Fibroblast of pulmonary artery (primary cell): ENCODE data around the gene POM121C.
"Not testable (repeated sequence)": the region's sequence is repeated elsewhere in the genome, so short reads cannot be mapped to it uniquely, and the experiment has no call there.

ENCODE experiments used
- DNase-seq: peaks from one replicate; pipeline ENCODE4 v3.0.0-alpha.2; 2010; ENCODE audit warnings: low read depth
- H3K4me3 ChIP-seq: replicated peaks from 2 replicates; pipeline ENCODE4 v1.5.1; 2011; ENCODE audit warnings: low read depth, mild to moderate bottlenecking, control low read depth, low read length, moderate library complexity
- TF ChIP-seq, protein P1 (sequence below): IDR thresholded peaks from 2 replicates; pipeline ENCODE4 v1.5.1; 2011; ENCODE audit warnings: mild to moderate bottlenecking, control low read depth, low read length, inconsistent platforms; ENCODE audit errors: missing control alignments

POM121C gene

DNA sequence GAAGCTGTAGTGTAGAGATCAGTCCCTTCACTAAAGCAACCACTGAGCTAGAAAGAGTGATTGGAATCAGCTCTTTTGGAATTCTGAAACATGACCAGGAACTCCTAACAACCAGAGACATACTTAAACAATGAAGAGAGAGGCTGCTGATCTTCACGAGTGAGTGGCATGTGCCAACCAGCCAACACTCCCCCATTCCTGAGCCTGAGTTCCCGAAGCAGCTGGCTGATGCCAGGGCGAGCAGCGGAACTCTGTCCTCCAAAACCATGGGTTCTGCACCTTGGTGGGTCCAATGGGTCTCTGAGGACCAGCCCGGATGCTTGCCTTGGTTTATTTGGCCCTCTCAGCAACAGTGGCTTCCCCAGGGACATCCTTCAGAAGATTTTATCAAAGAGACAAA, 25.6 kb downstream of the POM121C start:
- not testable (repeated sequence) for H3K4me3 ChIP-seq, DNase-seq

DNA sequence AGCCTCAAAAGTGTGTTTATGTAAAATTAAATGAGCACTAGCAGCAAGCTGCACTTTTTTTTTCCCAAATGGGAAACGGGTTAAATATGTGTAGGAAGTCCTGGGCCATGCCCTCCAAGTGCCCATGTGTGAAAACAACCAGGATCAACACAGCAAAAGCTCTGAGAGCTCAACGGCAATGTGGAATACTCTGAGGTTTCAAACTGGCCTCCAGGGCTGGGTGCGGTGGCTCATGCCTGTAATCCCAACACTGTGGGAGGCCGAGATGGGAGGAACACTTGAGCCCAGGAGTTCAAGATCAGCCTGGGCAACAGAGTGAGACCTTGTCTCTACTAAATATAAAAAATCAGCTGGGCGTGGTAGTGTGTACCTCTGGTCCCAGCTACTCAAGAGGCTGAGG, 28.1 kb downstream of the POM121C start:
- DNase-seq, H3K4me3 ChIP-seq: not testable (repeated sequence)

DNA sequence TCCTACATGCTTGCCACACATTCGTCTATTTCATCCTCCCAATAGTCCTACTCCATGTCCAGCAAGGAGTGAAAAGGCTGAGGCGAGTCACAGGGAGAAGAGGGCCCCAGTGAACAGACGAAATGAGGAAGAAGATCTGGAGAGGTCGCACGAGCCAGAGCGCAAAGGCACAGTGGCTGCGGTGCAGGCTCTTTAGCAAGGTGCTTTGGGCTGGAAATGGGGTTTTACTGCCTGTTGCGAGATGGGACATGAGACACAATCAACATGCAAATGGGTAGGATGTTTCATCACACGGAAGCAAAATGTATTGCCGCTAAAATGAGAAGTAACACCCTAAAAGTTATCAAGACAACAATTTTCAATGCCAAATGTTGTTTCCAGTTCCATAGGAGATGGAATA, 29.7 kb downstream of the POM121C start:
- H3K4me3 ChIP-seq, DNase-seq: not testable (repeated sequence)

DNA sequence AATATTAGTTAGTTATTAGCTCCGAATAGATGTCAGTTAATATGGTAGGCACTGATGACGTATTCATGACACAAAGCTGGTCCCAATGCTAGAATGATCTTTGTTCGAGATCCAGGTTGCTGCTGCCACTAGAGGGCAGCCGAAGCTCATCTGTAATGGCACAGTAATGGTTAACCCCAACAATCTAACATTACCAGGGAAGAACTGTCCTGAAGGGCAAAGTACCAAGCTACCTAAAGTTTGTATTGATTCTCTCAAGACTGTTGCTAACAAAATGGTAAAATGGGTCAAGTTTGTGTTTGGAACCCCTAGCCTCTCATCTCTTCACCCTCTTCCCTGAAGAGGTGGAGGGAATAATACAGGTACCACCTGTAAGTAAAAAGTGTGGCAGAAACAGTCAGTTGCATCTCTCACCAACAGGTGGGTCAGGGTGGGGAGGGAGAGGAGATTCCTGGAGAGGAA, 33.6 kb downstream of the POM121C start:
- not testable (repeated sequence) for DNase-seq, H3K4me3 ChIP-seq
- TF ChIP-seq, protein P1, sequence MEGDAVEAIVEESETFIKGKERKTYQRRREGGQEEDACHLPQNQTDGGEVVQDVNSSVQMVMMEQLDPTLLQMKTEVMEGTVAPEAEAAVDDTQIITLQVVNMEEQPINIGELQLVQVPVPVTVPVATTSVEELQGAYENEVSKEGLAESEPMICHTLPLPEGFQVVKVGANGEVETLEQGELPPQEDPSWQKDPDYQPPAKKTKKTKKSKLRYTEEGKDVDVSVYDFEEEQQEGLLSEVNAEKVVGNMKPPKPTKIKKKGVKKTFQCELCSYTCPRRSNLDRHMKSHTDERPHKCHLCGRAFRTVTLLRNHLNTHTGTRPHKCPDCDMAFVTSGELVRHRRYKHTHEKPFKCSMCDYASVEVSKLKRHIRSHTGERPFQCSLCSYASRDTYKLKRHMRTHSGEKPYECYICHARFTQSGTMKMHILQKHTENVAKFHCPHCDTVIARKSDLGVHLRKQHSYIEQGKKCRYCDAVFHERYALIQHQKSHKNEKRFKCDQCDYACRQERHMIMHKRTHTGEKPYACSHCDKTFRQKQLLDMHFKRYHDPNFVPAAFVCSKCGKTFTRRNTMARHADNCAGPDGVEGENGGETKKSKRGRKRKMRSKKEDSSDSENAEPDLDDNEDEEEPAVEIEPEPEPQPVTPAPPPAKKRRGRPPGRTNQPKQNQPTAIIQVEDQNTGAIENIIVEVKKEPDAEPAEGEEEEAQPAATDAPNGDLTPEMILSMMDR: peak; percentile 31

DNA sequence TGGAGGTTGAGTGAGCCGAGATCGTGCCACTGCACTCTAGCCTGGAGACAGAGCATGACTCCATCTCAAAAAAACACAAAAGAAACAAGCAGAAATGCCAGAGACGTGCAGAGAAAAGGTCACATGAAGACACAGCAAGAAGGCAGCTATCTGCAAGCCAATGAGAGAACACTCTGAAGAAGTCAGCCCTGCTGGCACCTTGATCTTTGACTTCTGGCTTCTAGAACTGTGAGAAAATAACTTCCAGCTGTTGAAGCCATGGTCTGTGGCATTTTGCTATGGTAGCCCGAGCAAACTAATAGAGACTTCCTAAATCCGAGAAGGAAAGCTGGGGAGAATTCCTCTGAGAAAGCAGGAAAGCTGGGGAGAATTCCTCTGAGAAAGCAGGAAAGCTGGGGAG, 36.2 kb downstream of the POM121C start:
- not testable (repeated sequence) for H3K4me3 ChIP-seq, DNase-seq

DNA sequence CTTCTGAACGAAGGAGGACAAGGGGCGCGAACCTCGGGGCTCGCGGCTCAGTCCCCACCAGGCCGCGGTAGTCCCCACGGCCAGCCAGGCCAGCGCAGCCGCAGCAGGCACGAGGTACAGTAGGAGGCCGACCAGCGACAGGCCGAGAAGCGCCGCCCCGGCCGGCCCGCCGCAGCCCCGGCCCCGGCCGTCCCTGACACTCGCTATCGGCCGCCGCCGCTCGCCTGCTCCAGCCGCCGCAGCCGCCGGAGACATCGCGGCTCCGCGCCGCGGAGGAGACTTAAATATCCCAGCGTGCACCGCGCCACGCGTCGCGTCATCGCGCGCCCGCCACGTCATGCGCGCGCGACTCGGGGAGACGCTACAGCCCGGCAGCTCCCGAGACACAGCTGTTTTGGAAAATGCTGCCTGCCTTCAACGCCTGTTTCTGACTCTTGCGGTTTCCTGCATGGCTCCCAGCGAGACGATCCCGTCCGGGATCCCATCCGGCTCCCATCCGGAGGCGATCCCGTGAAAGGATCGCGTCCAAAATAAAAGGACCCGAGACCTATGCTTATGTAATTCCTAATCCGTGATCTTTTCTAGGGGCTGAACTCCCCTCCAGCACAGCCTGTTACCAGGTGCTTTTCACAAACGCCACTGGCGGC, 43.5 kb downstream of the POM121C start:
- peak; percentile 6 for DNase-seq
- peak overlapping the region; percentile 62 for H3K4me3 ChIP-seq

DNA sequence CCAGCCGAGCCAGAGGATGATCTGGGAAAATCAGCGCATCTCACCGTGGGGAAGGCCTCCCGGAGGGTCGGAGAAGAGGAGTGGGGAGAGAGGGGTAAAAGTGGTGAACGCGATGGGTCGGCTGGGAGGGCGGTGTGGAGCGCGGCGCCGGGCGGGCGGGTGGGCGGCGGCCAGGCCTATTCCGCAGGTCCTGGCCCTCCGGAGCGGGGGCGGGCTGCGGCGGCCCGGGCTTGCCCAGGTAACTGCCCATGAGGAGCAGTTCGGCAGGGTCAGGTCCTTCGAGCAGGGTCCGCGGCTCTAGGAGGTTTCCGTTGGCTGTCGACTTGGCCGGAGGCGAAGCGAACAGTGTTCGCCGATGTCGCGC, 44.0 kb downstream of the POM121C start:
- peak overlapping the region; percentile 52 for H3K4me3 ChIP-seq
- DNase-seq: not testable (repeated sequence)

DNA sequence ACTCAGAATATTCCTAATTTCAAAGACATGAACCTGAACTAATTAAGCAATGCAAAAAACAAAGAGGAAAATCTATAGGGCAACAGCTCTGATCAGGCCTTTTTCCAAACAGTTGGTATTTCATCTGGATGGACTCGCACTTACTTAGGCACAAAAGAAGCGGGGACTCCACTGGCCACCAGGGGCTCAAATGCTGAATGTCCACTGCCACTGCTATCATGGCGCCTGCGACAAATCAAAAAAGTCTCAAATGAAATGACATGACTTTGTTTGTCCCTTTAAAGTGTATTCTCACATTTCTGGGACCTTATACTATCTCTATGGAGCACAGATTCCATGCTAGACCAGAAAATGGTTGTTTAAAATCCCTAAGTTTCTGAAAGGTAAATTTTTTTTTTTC, 47.1 kb downstream of the POM121C start:
- not testable (repeated sequence) for H3K4me3 ChIP-seq, DNase-seq

DNA sequence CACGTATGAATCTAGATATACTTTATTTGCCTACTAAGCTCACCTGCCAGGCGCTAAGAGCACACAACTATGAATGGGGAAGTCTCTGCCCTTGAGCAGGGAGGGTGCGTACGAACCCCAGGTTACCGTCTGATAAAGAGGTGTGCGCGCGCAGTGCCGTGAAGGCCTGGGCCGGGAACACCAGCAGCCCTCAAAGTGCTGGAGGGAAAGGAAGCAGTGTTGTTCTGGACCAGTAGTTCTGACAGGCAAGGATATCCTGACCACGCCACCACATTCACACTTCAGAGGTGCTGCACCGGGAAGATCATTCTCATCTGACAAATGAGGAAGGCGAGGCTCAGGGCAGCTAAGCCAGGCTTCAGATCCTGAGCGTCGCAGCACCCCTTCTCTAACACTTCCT, 62.6 kb downstream of the POM121C start:
- DNase-seq, H3K4me3 ChIP-seq: not testable (repeated sequence)

DNA sequence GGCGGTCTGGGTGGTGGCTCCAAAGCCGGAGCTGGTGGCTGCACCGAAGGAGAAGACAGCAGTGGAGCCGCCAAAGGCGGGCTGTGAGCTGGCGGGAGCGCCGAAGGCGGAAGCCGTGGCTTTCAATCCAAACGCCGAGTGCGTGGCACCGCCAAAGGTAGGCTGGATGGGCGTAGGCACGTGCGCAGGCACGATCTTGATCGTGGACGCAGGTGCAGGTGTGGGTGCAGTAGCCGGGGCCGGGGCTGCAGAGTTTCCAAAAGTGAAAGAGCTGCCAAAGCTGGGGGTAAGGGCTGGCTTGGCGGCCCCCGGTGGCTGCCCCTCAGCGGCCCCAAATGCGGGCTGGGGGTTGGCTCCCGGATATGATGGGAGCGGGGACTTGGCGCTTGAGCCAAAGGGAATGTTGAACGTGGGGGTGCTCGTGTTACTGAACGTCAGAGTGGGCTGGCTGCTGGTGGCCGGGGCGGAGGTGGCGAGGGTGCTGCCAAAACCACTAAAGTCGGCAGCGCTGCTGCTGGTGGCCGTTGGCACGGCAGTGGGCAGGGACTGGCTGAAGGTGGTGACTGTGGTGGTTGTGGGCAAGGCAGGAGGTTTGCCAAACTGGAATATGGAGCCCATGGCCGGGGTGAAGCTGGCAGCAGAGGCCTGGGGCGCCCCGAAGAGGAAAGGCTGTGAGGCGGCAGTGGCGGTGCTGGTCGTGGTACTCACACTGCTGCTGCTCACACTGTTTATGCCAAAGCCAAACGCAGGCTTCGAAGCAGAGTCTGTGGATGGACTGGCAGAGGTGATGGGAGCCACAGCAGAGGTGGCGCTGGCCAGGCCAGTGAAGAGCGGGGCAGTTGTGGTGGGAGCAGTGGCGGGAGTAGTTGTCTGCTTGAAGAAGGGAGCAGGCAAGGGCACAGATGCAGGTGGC, 64.0 kb downstream of the POM121C start:
- DNase-seq, H3K4me3 ChIP-seq: not testable (repeated sequence)

DNA sequence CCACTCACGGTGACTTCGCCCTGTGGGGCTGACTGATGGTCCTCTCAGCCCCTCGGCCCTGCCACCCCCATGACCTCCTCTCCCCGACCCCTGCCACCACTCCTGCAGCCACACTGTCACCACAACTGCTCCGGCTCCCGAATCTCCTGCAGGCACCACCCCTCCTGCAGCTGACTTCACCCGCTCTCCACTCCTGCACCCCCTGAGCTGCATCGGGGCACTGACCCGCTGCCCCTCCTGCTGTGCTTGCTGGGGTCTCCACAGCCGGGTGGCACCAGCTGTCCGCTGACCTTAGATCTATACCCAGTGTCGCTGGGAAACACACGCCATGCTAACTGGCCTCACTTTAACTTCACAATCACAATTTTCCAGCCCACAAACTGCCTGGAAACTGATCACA, 65.9 kb downstream of the POM121C start:
- not testable (repeated sequence) for DNase-seq, H3K4me3 ChIP-seq

DNA sequence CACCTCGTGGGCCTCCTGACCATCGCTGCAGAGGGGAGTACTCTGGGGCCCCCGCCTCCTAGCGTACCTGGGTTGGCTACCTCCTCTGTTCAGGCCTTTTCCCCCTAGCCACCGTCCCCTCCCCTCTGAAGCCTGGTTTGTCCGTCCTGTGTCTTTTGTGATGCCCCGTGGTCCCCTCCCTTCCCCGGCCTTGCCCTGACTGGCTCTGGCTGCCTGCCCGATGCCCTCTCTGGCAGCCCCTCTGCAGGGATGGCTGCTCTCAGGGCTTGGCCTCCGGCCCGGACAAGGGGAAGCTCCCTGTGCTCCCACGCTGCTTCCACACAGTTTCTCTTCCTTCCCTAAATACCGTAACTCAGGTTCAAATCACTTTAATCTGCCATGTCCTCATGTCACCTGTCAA, 66.4 kb downstream of the POM121C start:
- H3K4me3 ChIP-seq, DNase-seq: not testable (repeated sequence)

DNA sequence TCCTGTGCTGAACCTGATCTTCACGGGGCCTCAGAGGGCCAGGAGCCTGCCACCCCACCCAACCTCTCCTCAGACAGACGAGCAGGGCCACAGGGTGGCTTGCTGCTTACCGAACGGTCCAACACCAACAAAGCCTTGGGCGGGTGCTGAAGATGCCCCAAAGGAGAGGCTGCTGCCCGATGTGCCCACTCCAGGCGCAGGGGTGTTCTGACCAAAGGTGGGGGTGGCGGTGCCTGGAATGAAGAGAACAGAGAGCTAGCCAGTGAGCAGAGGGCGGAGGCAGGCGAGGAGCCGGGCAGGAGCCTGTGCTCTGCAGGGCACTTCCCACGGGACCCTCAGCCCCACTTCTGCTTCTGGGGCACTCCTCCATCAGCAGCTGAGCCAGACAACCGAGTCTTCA, 66.9 kb downstream of the POM121C start:
- DNase-seq, H3K4me3 ChIP-seq: not testable (repeated sequence)

DNA sequence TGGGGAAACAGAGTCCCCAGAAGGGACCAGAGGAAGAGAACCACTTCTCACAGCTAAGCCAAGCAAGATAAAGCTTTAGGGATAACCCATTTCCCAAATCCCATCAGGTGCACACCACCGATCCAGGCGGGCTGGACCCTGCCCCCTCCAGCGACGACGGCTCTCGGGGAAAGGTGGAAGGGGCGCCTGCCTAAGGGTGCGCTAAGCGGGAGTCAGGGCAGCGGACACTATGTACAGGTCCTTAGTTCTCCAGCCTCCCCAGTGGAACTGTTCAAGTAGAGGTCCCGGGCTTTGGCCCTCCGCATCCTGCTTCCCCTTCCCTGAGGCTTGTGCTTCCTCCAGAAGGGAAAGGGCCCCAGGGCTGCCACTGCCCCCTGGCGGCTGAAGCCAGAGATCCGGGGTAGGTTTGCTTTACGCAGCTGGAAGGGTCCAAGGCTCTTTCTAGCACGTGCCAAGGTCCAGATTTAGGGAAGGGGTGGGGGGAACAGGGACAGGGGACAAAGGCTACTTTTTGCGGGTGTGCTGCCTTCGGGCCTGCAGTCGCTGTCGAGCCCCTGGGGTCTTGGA, 67.7 kb downstream of the POM121C start:
- DNase-seq, H3K4me3 ChIP-seq: not testable (repeated sequence)

DNA sequence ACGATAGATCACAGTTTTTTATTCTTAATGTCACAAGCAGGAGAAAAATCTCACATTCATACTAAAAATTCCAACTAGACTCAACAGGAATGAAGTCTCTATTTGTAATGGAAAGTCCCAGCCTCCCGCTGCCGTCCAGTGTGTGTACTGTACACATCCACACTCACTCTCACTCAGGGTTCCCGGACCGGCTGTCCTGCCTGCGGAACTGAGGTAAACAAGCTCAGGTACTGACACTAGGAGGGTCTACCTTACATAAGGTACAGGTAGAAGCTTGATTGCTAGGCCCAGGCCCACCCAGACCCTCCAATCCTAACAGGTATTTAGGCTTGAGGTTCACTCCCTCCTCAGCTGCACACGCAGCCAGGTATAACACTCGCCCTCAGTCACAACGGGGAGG, 69.3 kb downstream of the POM121C start:
- DNase-seq, H3K4me3 ChIP-seq: not testable (repeated sequence)

DNA sequence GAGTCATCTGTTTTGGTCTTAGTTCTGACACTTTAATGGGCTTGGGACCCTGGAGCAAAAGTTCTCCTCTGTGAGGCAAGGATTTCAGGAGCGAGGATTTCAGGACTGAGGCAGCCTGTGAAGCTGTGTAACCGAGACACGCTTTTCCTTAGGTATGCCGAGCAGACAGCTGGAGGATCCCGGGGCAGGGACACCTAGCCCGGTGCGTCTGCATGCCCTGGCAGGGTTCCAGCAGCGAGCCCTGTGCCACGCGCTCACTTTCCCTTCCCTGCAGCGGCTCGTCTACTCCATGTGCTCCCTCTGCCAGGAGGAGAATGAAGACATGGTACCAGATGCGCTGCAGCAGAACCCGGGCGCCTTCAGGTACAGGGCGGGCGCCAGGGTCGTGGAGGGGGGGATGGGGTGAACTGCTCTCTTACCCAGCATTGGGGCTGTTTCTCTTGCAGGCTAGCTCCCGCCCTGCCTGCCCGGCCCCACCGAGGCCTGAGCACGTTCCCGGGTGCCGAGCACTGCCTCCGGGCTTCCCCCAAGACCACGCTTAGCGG, 70.2 kb downstream of the POM121C start:
- not testable (repeated sequence) for H3K4me3 ChIP-seq, DNase-seq

DNA sequence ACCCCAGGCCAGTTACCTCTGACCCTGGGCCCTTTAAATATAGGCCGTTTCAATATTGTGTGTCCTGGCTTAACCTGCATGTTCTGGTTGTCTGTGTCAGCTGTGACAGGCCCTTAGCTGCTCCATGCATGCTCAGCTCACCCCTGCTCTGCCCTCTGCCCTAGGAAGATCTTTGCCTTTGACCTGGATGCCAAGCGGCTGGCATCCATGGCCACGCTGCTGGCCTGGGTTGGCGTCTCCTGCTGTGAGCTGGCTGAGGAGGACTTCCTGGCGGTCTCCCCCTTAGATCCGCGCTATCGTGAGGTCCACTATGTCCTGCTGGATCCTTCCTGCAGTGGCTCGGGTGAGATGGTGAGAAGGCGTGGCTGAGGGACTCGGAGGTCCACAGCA, 70.7 kb downstream of the POM121C start:
- not testable (repeated sequence) for DNase-seq, H3K4me3 ChIP-seq
